Esophagus muscularis mucosa (tissue), 4 donors: Measurements from ENCODE around the gene LRFN2.

ENCODE experiments used
- EP300 ChIP-seq: sonication (generic); formaldehyde crosslinking; IDR thresholded peaks from one replicate; pipeline ENCODE4 v1.6.1; 2017; ENCODE audit warnings: antibody characterized with exemption
- POLR2AphosphoS5 ChIP-seq, 2 donors: sonication (generic); formaldehyde crosslinking; IDR thresholded peaks; one replicate each; pipeline ENCODE4 v1.6.1; 2017; ENCODE audit warnings: antibody characterized with exemption in 2 of 2
- TF ChIP-seq, protein P1 (sequence below), 3 experiments: fragments of 200-600 bp in 2 of 3; fragments of 450-650 bp in 1 of 3; sonication (generic) in 2 of 3; IDR thresholded peaks; one replicate each; pipeline ENCODE4 v1.5.1; 2017 to 2019; ENCODE audit warnings: antibody characterized with exemption in 3 of 3, mild to moderate bottlenecking in 2 of 3, moderate library complexity in 1 of 3

- TF ChIP-seq EP300 (no peak), POLR2AphosphoS5 (IDR thresholded peaks at IDR 0.05) (no peak)
- TF ChIP-seq, protein P1, sequence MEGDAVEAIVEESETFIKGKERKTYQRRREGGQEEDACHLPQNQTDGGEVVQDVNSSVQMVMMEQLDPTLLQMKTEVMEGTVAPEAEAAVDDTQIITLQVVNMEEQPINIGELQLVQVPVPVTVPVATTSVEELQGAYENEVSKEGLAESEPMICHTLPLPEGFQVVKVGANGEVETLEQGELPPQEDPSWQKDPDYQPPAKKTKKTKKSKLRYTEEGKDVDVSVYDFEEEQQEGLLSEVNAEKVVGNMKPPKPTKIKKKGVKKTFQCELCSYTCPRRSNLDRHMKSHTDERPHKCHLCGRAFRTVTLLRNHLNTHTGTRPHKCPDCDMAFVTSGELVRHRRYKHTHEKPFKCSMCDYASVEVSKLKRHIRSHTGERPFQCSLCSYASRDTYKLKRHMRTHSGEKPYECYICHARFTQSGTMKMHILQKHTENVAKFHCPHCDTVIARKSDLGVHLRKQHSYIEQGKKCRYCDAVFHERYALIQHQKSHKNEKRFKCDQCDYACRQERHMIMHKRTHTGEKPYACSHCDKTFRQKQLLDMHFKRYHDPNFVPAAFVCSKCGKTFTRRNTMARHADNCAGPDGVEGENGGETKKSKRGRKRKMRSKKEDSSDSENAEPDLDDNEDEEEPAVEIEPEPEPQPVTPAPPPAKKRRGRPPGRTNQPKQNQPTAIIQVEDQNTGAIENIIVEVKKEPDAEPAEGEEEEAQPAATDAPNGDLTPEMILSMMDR (IDR thresholded peaks at IDR 0.05): no peak
Measured at GRCh38 chr6:40535819-40536380, 51.3 kb downstream of the LRFN2 start.
